ENCODE results near the gene SARM1. TPM values are rescaled to one million over a fixed set of nuclear protein-coding genes. Genes with fewer than 3 reads are reported as not detected.
"Not testable (repeated sequence)": the region's sequence is repeated elsewhere in the genome, so short reads cannot be mapped to it uniquely, and the experiment has no call there.

SARM1 gene
- total RNA-seq, 1 donor, result 8.8 TPM

GRCh38 chr17:28335959-28336871 is 35.3 kb upstream of the SARM1 start:
- H3K4me3 ChIP-seq (ENCODE audit: low read length), result peak overlapping the region; percentile 53
- peaks cover 34% of the 10 kb centered on the region for H3K4me1 ChIP-seq (ENCODE audit: insufficient read depth, low read length)

GRCh38 chr17:28338056-28338768 is 33.3 kb upstream of the SARM1 start:
- H3K4me3 ChIP-seq (ENCODE audit: low read length), result no peak overlapping the region
- no peaks in the 10 kb centered on the region for H3K27me3 ChIP-seq (ENCODE audit: insufficient read depth, low read length)
- H3K4me1 ChIP-seq (ENCODE audit: insufficient read depth, low read length), result peaks cover 32% of the 10 kb centered on the region
- H3K9me3 ChIP-seq (ENCODE audit: low read depth, low read length), result no peaks in the 10 kb centered on the region

More at GRCh38 chr17:28335959-28336871, 35.3 kb upstream of the SARM1 start:
- Histone ChIP-seq H3K9me3 (ENCODE audit: low read depth, low read length) (no peaks in the 10 kb centered on the region), H3K27me3 (ENCODE audit: insufficient read depth, low read length) (no peaks in the 10 kb centered on the region)

- H3K27me3 ChIP-seq (ENCODE audit: insufficient read depth, low read length); H3K9me3 ChIP-seq (ENCODE audit: low read depth, low read length); H3K4me3 ChIP-seq (ENCODE audit: low read length): not testable (repeated sequence)
- peaks cover 26% of the 10 kb centered on the region for H3K4me1 ChIP-seq (ENCODE audit: insufficient read depth, low read length)
Observed at GRCh38 chr17:28338769-28339212, 32.7 kb upstream of the SARM1 start.

GRCh38 chr17:28339431-28339830 is 32.1 kb upstream of the SARM1 start:
- H3K4me3 ChIP-seq (ENCODE audit: low read length), result no peak overlapping the region
- no peaks in the 10 kb centered on the region for H3K27me3 ChIP-seq (ENCODE audit: insufficient read depth, low read length)
- no peaks in the 10 kb centered on the region for H3K9me3 ChIP-seq (ENCODE audit: low read depth, low read length)
- H3K4me1 ChIP-seq (ENCODE audit: insufficient read depth, low read length), result peaks cover 20% of the 10 kb centered on the region

- H3K4me3 ChIP-seq (ENCODE audit: low read length), result no peak overlapping the region
Observed at GRCh38 chr17:28340374-28340773, 31.1 kb upstream of the SARM1 start.

GRCh38 chr17:28341516-28341915 is 30.0 kb upstream of the SARM1 start:
- Histone ChIP-seq H3K4me1 (ENCODE audit: insufficient read depth, low read length) (peaks cover 8% of the 10 kb centered on the region), H3K27me3 (ENCODE audit: insufficient read depth, low read length) (no peaks in the 10 kb centered on the region), H3K4me3 (ENCODE audit: low read length) (no peak overlapping the region), H3K9me3 (ENCODE audit: low read depth, low read length) (no peaks in the 10 kb centered on the region)

More at GRCh38 chr17:28340374-28340773, 31.1 kb upstream of the SARM1 start:
- Histone ChIP-seq H3K9me3 (ENCODE audit: low read depth, low read length) (no peaks in the 10 kb centered on the region), H3K27me3 (ENCODE audit: insufficient read depth, low read length) (no peaks in the 10 kb centered on the region), H3K4me1 (ENCODE audit: insufficient read depth, low read length) (peaks cover 14% of the 10 kb centered on the region)

- Histone ChIP-seq H3K9me3 (ENCODE audit: low read depth, low read length) (no peaks in the 10 kb centered on the region), H3K4me1 (ENCODE audit: insufficient read depth, low read length) (no peaks in the 10 kb centered on the region), H3K4me3 (ENCODE audit: low read length) (no peak overlapping the region), H3K27me3 (ENCODE audit: insufficient read depth, low read length) (no peaks in the 10 kb centered on the region)
Observed at GRCh38 chr17:28342313-28342712, 29.2 kb upstream of the SARM1 start.

- Histone ChIP-seq H3K4me1 (ENCODE audit: insufficient read depth, low read length) (no peaks in the 10 kb centered on the region), H3K9me3 (ENCODE audit: low read depth, low read length) (no peaks in the 10 kb centered on the region), H3K27me3 (ENCODE audit: insufficient read depth, low read length) (no peaks in the 10 kb centered on the region), H3K4me3 (ENCODE audit: low read length) (no peak overlapping the region)
Observed at GRCh38 chr17:28343491-28343932, 28.0 kb upstream of the SARM1 start.

GRCh38 chr17:28344011-28344410 is 27.5 kb upstream of the SARM1 start:
- Histone ChIP-seq H3K4me1 (ENCODE audit: insufficient read depth, low read length) (no peaks in the 10 kb centered on the region), H3K4me3 (ENCODE audit: low read length) (no peak overlapping the region), H3K9me3 (ENCODE audit: low read depth, low read length) (no peaks in the 10 kb centered on the region)

GRCh38 chr17:28344435-28344901 is 27.0 kb upstream of the SARM1 start:
- H3K27me3 ChIP-seq (ENCODE audit: insufficient read depth, low read length), result no peaks in the 10 kb centered on the region
- H3K4me3 ChIP-seq (ENCODE audit: low read length), result no peak overlapping the region
- H3K9me3 ChIP-seq (ENCODE audit: low read depth, low read length), result no peaks in the 10 kb centered on the region
- no peaks in the 10 kb centered on the region for H3K4me1 ChIP-seq (ENCODE audit: insufficient read depth, low read length)

More at GRCh38 chr17:28344011-28344410, 27.5 kb upstream of the SARM1 start:
- H3K27me3 ChIP-seq (ENCODE audit: insufficient read depth, low read length), result no peaks in the 10 kb centered on the region

- Histone ChIP-seq H3K4me3 (ENCODE audit: low read length) (no peak overlapping the region), H3K4me1 (ENCODE audit: insufficient read depth, low read length) (no peaks in the 10 kb centered on the region), H3K27me3 (ENCODE audit: insufficient read depth, low read length) (no peaks in the 10 kb centered on the region), H3K9me3 (ENCODE audit: low read depth, low read length) (no peaks in the 10 kb centered on the region)
Observed at GRCh38 chr17:28345419-28346198, 25.9 kb upstream of the SARM1 start.

GRCh38 chr17:28346199-28346580 is 25.3 kb upstream of the SARM1 start:
- Histone ChIP-seq H3K4me1 (ENCODE audit: insufficient read depth, low read length) (no peaks in the 10 kb centered on the region), H3K4me3 (ENCODE audit: low read length) (no peak overlapping the region), H3K27me3 (ENCODE audit: insufficient read depth, low read length) (no peaks in the 10 kb centered on the region), H3K9me3 (ENCODE audit: low read depth, low read length) (no peaks in the 10 kb centered on the region)

- Histone ChIP-seq H3K4me1 (ENCODE audit: insufficient read depth, low read length) (no peaks in the 10 kb centered on the region), H3K9me3 (ENCODE audit: low read depth, low read length) (no peaks in the 10 kb centered on the region), H3K27me3 (ENCODE audit: insufficient read depth, low read length) (no peaks in the 10 kb centered on the region), H3K4me3 (ENCODE audit: low read length) (no peak overlapping the region)
Observed at GRCh38 chr17:28346746-28347246, 24.7 kb upstream of the SARM1 start.

GRCh38 chr17:28347261-28347891 is 24.1 kb upstream of the SARM1 start:
- no peak overlapping the region for H3K4me3 ChIP-seq (ENCODE audit: low read length)
- H3K4me1 ChIP-seq (ENCODE audit: insufficient read depth, low read length), result no peaks in the 10 kb centered on the region
- H3K27me3 ChIP-seq (ENCODE audit: insufficient read depth, low read length), result no peaks in the 10 kb centered on the region
- H3K9me3 ChIP-seq (ENCODE audit: low read depth, low read length), result no peaks in the 10 kb centered on the region
